GM23338 (cell line): Measurements from ENCODE around the gene PAX3.
A peak's percentile ranks its signal among the peaks of the same experiment; 100 is the strongest.

ENCODE experiments used
- CREB1 ChIP-seq: fragments of 250-450 bp; sonication (Bioruptor Pico); IDR thresholded peaks from 2 replicates; pipeline ENCODE4 v1.5.0; 2020; ENCODE audit warnings: low read depth, mild to moderate bottlenecking, moderate library complexity
- CTCF ChIP-seq, 2 experiments: fragments of 200-600 bp in 1 of 2; sonication (generic) in 1 of 2; conservative IDR thresholded peaks; 2 replicates each; pipeline versions ENCODE4 v1.5.1 to v1.6.1; 2016 to 2017; ENCODE audit warnings: antibody characterized with exemption in 2 of 2, low read depth in 2 of 2, mild to moderate bottlenecking in 2 of 2, moderate library complexity in 1 of 2
- ETS1 ChIP-seq: IDR thresholded peaks from 2 replicates; pipeline ENCODE4 v1.6.1; 2016; ENCODE audit warnings: antibody characterized with exemption
- EZH2 ChIP-seq: fragments of 200-600 bp; sonication (generic); IDR thresholded peaks from one replicate; pipeline ENCODE4 v1.8.0; 2017; ENCODE audit warnings: antibody characterized with exemption, mild to moderate bottlenecking, low read depth; ENCODE audit not compliant: unreplicated experiment
- EZH2phosphoT487 ChIP-seq: fragments of 200-600 bp; sonication (generic); IDR thresholded peaks from one replicate; pipeline ENCODE4 v1.8.1; 2018; ENCODE audit warnings: antibody characterized with exemption; ENCODE audit not compliant: unreplicated experiment
- JUNB ChIP-seq: IDR thresholded peaks from one replicate; pipeline ENCODE4 v1.6.1; 2016; ENCODE audit warnings: antibody characterized with exemption; ENCODE audit not compliant: unreplicated experiment
- NANOG ChIP-seq: IDR thresholded peaks from 2 replicates; pipeline ENCODE4 v1.6.1; 2016; ENCODE audit warnings: antibody characterized with exemption, borderline replicate concordance
- POLR2AphosphoS5 ChIP-seq: IDR thresholded peaks from 2 replicates; pipeline ENCODE4 v1.6.1; 2016; ENCODE audit warnings: antibody characterized with exemption, low read depth
- REST ChIP-seq: IDR thresholded peaks from one replicate; pipeline ENCODE4 v1.6.1; 2018; ENCODE audit warnings: antibody characterized with exemption; ENCODE audit not compliant: unreplicated experiment
- ZNF114 ChIP-seq: fragments of 250-450 bp; sonication (Bioruptor Pico); IDR thresholded peaks from 2 replicates; pipeline ENCODE4 v1.5.0; 2020; ENCODE audit warnings: mild to moderate bottlenecking, moderate library complexity
- ZNF331 ChIP-seq: fragments of 250-450 bp; sonication (Bioruptor Pico); IDR thresholded peaks from 2 replicates; pipeline ENCODE4 v1.5.0; 2020; ENCODE audit warnings: low read depth, mild to moderate bottlenecking, moderate library complexity
- ZNF462 ChIP-seq: fragments of 250-450 bp; sonication (Bioruptor Pico); IDR thresholded peaks from 2 replicates; pipeline ENCODE4 v1.5.0; 2020; ENCODE audit warnings: mild to moderate bottlenecking, moderate library complexity

GRCh38 chr2:222167762-222168161, 131.0 kb downstream of the PAX3 start:
- TF ChIP-seq POLR2AphosphoS5 = no peak
- peak in 1 of 2 experiments; percentile 37; a peak in 2 of 4 replicates for TF ChIP-seq CTCF (conservative IDR thresholded peaks at IDR 0.05; ENCODE audit: low read depth in 2 of 2)
- TF ChIP-seq CREB1 (CRISPR knock-in tag) = no peak
- TF ChIP-seq EZH2 = no peak
- TF ChIP-seq EZH2phosphoT487 = no peak
- TF ChIP-seq ZNF331 (CRISPR knock-in tag) = no peak
- no peak for TF ChIP-seq REST
- TF ChIP-seq NANOG = no peak
- TF ChIP-seq JUNB = no peak
- no peak for TF ChIP-seq ZNF114
- no peak for TF ChIP-seq ETS1
- no peak for TF ChIP-seq ZNF462 (CRISPR knock-in tag)
